ENCODE results near the gene LY6G6F.

DNA sequence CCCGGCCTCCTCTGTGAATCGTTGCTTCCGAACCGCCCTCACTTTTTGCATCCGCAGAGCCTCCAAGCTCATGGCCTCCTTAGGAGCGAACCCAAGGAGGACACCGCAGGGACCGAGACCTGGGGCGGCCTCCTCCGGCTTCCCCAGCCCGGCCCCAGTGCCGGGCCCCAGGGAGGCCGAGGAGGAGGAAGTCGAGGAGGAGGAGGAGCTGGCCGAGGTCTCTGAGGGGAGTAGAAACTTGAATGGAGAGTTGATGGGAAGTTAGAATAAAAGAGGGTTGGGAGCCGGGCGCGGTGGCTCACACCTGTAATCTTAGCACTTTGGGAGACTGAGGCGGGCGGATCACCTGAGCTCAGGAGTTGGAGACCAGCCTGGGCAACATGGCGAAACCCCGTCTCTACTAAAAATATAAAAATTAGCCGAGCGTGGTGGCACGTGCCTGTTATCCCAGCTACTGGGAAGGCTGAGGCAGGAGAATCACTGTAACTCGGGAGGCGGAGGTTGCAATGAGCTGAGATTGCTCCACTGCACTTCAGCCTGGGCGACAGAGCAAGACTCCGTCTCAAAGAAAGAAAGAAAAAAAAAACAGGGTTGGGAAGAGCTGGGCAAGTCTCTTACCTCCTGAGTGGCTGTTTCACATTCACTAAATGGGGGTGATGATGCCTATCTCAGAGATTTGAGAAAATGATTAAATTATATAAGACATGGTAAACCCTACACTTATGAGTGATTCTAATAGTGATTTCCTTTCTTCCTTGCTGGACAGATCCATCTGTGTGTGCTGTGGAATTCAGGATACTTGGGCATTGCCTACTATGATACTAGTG, 33.9 kb downstream of the LY6G6F start:
- no peak for TF ChIP-seq RXRA (IDR thresholded peaks at IDR 0.05; ENCODE audit: borderline replicate concordance, low read depth)
- no peak for TF ChIP-seq MEF2A (IDR thresholded peaks at IDR 0.05; ENCODE audit: borderline replicate concordance, low read depth)
- TF ChIP-seq YY1 (IDR thresholded peaks at IDR 0.05; ENCODE audit: low read depth): no peak
- no peak for TF ChIP-seq POLR2AphosphoS5 (IDR thresholded peaks at IDR 0.05; ENCODE audit: low read depth, low read length)
- no peak for TF ChIP-seq RFX5 (IDR thresholded peaks at IDR 0.05; ENCODE audit: low read length)
- TF ChIP-seq, protein P1, sequence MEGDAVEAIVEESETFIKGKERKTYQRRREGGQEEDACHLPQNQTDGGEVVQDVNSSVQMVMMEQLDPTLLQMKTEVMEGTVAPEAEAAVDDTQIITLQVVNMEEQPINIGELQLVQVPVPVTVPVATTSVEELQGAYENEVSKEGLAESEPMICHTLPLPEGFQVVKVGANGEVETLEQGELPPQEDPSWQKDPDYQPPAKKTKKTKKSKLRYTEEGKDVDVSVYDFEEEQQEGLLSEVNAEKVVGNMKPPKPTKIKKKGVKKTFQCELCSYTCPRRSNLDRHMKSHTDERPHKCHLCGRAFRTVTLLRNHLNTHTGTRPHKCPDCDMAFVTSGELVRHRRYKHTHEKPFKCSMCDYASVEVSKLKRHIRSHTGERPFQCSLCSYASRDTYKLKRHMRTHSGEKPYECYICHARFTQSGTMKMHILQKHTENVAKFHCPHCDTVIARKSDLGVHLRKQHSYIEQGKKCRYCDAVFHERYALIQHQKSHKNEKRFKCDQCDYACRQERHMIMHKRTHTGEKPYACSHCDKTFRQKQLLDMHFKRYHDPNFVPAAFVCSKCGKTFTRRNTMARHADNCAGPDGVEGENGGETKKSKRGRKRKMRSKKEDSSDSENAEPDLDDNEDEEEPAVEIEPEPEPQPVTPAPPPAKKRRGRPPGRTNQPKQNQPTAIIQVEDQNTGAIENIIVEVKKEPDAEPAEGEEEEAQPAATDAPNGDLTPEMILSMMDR (IDR thresholded peaks at IDR 0.05): no peak
- TF ChIP-seq, protein P2, sequence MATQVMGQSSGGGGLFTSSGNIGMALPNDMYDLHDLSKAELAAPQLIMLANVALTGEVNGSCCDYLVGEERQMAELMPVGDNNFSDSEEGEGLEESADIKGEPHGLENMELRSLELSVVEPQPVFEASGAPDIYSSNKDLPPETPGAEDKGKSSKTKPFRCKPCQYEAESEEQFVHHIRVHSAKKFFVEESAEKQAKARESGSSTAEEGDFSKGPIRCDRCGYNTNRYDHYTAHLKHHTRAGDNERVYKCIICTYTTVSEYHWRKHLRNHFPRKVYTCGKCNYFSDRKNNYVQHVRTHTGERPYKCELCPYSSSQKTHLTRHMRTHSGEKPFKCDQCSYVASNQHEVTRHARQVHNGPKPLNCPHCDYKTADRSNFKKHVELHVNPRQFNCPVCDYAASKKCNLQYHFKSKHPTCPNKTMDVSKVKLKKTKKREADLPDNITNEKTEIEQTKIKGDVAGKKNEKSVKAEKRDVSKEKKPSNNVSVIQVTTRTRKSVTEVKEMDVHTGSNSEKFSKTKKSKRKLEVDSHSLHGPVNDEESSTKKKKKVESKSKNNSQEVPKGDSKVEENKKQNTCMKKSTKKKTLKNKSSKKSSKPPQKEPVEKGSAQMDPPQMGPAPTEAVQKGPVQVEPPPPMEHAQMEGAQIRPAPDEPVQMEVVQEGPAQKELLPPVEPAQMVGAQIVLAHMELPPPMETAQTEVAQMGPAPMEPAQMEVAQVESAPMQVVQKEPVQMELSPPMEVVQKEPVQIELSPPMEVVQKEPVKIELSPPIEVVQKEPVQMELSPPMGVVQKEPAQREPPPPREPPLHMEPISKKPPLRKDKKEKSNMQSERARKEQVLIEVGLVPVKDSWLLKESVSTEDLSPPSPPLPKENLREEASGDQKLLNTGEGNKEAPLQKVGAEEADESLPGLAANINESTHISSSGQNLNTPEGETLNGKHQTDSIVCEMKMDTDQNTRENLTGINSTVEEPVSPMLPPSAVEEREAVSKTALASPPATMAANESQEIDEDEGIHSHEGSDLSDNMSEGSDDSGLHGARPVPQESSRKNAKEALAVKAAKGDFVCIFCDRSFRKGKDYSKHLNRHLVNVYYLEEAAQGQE (IDR thresholded peaks at IDR 0.05; ENCODE audit: low read depth, low read length): 0 out of 2 replicates have a peak, but pooled peaks have one; percentile 47
- TF ChIP-seq EP300 (IDR thresholded peaks at IDR 0.05; ENCODE audit: borderline replicate concordance in 1 of 2, low read depth in 1 of 2, low read length in 1 of 2): no peak
- TF ChIP-seq RAD21 (IDR thresholded peaks at IDR 0.05; ENCODE audit: low read length): no peak
- no peak for TF ChIP-seq TAF1 (IDR thresholded peaks at IDR 0.05; ENCODE audit: borderline replicate concordance, low read depth, low read length)
- TF ChIP-seq, protein P3, sequence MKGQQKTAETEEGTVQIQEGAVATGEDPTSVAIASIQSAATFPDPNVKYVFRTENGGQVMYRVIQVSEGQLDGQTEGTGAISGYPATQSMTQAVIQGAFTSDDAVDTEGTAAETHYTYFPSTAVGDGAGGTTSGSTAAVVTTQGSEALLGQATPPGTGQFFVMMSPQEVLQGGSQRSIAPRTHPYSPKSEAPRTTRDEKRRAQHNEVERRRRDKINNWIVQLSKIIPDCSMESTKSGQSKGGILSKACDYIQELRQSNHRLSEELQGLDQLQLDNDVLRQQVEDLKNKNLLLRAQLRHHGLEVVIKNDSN (IDR thresholded peaks at IDR 0.05; ENCODE audit: borderline replicate concordance, low read depth): no peak
